Naive B cell (primary cell): ENCODE data around the gene CDC25B. TPM values are rescaled to one million over a fixed set of nuclear protein-coding genes. Genes with fewer than 3 reads are reported as not detected.

Experiments
- ATAC-seq, 2 donors: fragments of 150-1000 bp; cut with Tn5 transposase; 2 replicates each; pipeline ENCODE4 v1.10.0; 2021; ENCODE audit warnings: low read depth in 2 of 2, mild to moderate bottlenecking in 2 of 2, moderate library complexity in 2 of 2
- DNase-seq: peaks from one replicate; pipeline ENCODE4 v3.0.0; 2022
- H3K27ac Mint-ChIP-seq, 6 donors: one replicate each; pipeline ENCODE4 v1.8.0; 2020 to 2022; ENCODE audit warnings: mild to moderate bottlenecking in 6 of 6, mixed read lengths in 6 of 6, moderate library complexity in 5 of 6, inconsistent platforms in 2 of 6
- H3K27me3 Mint-ChIP-seq, 3 donors: one replicate each; pipeline ENCODE4 v1.8.0; 2021 to 2022; ENCODE audit warnings: mixed read lengths in 3 of 3, mild to moderate bottlenecking in 1 of 3
- H3K36me3 Mint-ChIP-seq, 2 donors: one replicate each; pipeline ENCODE4 v1.8.0; 2020 to 2022; ENCODE audit warnings: mixed read lengths in 2 of 2, inconsistent platforms in 1 of 2, mild to moderate bottlenecking in 1 of 2
- H3K4me1 Mint-ChIP-seq, 3 donors: one replicate each; pipeline ENCODE4 v1.8.0; 2020 to 2022; ENCODE audit warnings: mixed read lengths in 3 of 3, inconsistent platforms in 1 of 3, mild to moderate bottlenecking in 1 of 3, moderate library complexity in 1 of 3
- H3K4me3 Mint-ChIP-seq, 8 donors: one replicate each; pipeline ENCODE4 v1.8.0; 2020 to 2022; ENCODE audit warnings: mild to moderate bottlenecking in 8 of 8, mixed read lengths in 8 of 8, moderate library complexity in 8 of 8, inconsistent platforms in 2 of 8
- H3K9me3 Mint-ChIP-seq, 7 donors: one replicate each; pipeline ENCODE4 v1.8.0; 2020 to 2022; ENCODE audit warnings: mixed read lengths in 7 of 7, mild to moderate bottlenecking in 5 of 7, inconsistent platforms in 2 of 7, moderate library complexity in 1 of 7
- polyA plus RNA-seq, 6 donors: library from polyadenylated mRNA; unstranded; fragments of 300-500 nt; fragmentation: Illumina TruSeq; gene quantifications; one replicate each; pipeline ENCODE4 v1.2.3, GENCODE V29; 2021; ENCODE audit warnings: low read depth in 6 of 6

The CDC25B gene
- polyA plus RNA-seq, 6 donors from 2014 or later = 13.0 to 22.1 (median 19.5) TPM

GRCh38 chr20:3767427-3768341, 28.4 kb upstream of the CDC25B start, which contains the start of gene ADISSP:
ADISSP (minus strand) TSS chr20:3767753; CDS start chr20:3760100, 7,653 bp downstream.
- Mint-ChIP-seq H3K27ac (peak within 1 kb of the TSS; percentile 94 to 99 (median 96)), H3K27me3 (no peaks in the 10 kb centered on the region), H3K9me3 (no peaks in the 10 kb centered on the region), H3K4me1 (peaks cover 21 to 41% (median 37%) of the 10 kb centered on the region in 3 donors), H3K4me3 (peak within 1 kb of the TSS; percentile 87 to 96 (median 94)), H3K36me3 (no peaks in the 10 kb centered on the region)
- ATAC-seq (peak; percentile 82 to 85), DNase-seq (peak; percentile 96)

GRCh38 chr20:3768342-3769130, 27.6 kb upstream of the CDC25B start:
- H3K27ac Mint-ChIP-seq = peak overlapping the region; percentile 94 to 99 (median 96)
- peak; percentile 65 for ATAC-seq
- H3K9me3 Mint-ChIP-seq = no peaks in the 10 kb centered on the region
- H3K36me3 Mint-ChIP-seq = no peaks in the 10 kb centered on the region
- peak overlapping the region; percentile 87 to 96 (median 94) for H3K4me3 Mint-ChIP-seq
- DNase-seq = peak; percentile 86
- H3K4me1 Mint-ChIP-seq = peaks cover 21 to 41% (median 37%) of the 10 kb centered on the region in 3 donors
- H3K27me3 Mint-ChIP-seq = no peaks in the 10 kb centered on the region

GRCh38 chr20:3771552-3772058, 24.5 kb upstream of the CDC25B start:
- DNase-seq = no peak
- no peak for ATAC-seq
- peak overlapping the region in 2 of 8 donors; percentile 53 to 65 for H3K4me3 Mint-ChIP-seq
- H3K27me3 Mint-ChIP-seq = no peaks in the 10 kb centered on the region
- H3K4me1 Mint-ChIP-seq = peaks cover 14 to 15% (median 15%) of the 10 kb centered on the region in 3 donors
- H3K27ac Mint-ChIP-seq = peak overlapping the region in 2 of 6 donors; percentile 60 to 81
- H3K36me3 Mint-ChIP-seq = no peaks in the 10 kb centered on the region
- H3K9me3 Mint-ChIP-seq = no peaks in the 10 kb centered on the region

GRCh38 chr20:3775457-3776108, 20.5 kb upstream of the CDC25B start:
- ATAC-seq (no peak), DNase-seq (no peak)
- H3K27ac Mint-ChIP-seq = peak overlapping the region in 1 of 6 donors; percentile 24
- H3K36me3 Mint-ChIP-seq = no peaks in the 10 kb centered on the region
- H3K4me1 Mint-ChIP-seq = peaks cover 24 to 34% (median 24%) of the 10 kb centered on the region in 3 donors
- H3K27me3 Mint-ChIP-seq = peaks cover 0 to 8% (median 7%) of the 10 kb centered on the region in 3 donors
- peak overlapping the region in 4 of 8 donors; percentile 4 to 62 (median 30) for H3K4me3 Mint-ChIP-seq
- no peaks in the 10 kb centered on the region for H3K9me3 Mint-ChIP-seq

- H3K4me1 Mint-ChIP-seq = peaks cover 38 to 52% (median 39%) of the 10 kb centered on the region in 3 donors
- ATAC-seq (peak; percentile 71 to 75), DNase-seq (peak; percentile 34)
- no peaks in the 10 kb centered on the region for H3K36me3 Mint-ChIP-seq
- no peaks in the 10 kb centered on the region for H3K9me3 Mint-ChIP-seq
- peak overlapping the region in 3 of 6 donors; percentile 29 to 56 (median 53) for H3K27ac Mint-ChIP-seq
- H3K4me3 Mint-ChIP-seq = peak overlapping the region; percentile 83 to 94 (median 89)
- peaks cover 0 to 8% (median 7%) of the 10 kb centered on the region in 3 donors for H3K27me3 Mint-ChIP-seq
These were observed 18.8 kb upstream of the CDC25B start for GRCh38 chr20:3777381-3777715.

- Mint-ChIP-seq H3K9me3 (no peaks in the 10 kb centered on the region), H3K4me1 (peaks cover 38 to 52% (median 43%) of the 10 kb centered on the region in 3 donors), H3K4me3 (peak overlapping the region; percentile 83 to 94 (median 89)), H3K36me3 (no peaks in the 10 kb centered on the region), H3K27me3 (peaks cover 0 to 8% (median 7%) of the 10 kb centered on the region in 3 donors), H3K27ac (peak overlapping the region in 3 of 6 donors; percentile 38 to 56 (median 53))
- DNase-seq = peak; percentile 38
- peak; percentile 69 to 70 for ATAC-seq
These were observed 18.1 kb upstream of the CDC25B start for GRCh38 chr20:3777716-3778629.

GRCh38 chr20:3778976-3779375, 17.1 kb upstream of the CDC25B start:
- ATAC-seq (no peak), DNase-seq (no peak)
- H3K27me3 Mint-ChIP-seq = peaks cover 0 to 8% (median 7%) of the 10 kb centered on the region in 3 donors
- no peaks in the 10 kb centered on the region for H3K36me3 Mint-ChIP-seq
- H3K4me1 Mint-ChIP-seq = peaks cover 43 to 60% (median 50%) of the 10 kb centered on the region in 3 donors
- peak overlapping the region in 1 of 6 donors; percentile 60 for H3K27ac Mint-ChIP-seq
- no peaks in the 10 kb centered on the region for H3K9me3 Mint-ChIP-seq
- peak overlapping the region in 7 of 8 donors; percentile 36 to 93 (median 86) for H3K4me3 Mint-ChIP-seq

GRCh38 chr20:3781153-3781910, 14.8 kb upstream of the CDC25B start, which contains the start of gene SPEF1:
SPEF1 (minus strand) TSS chr20:3781448; CDS start chr20:3781287, 161 bp downstream.
- Mint-ChIP-seq H3K27me3 (peaks cover 0 to 8% (median 7%) of the 10 kb centered on the region in 3 donors), H3K9me3 (no peaks in the 10 kb centered on the region), H3K4me3 (peak within 1 kb of the TSS; percentile 57 to 87 (median 72)), H3K4me1 (peaks cover 51 to 70% (median 61%) of the 10 kb centered on the region in 3 donors), H3K27ac (peak within 1 kb of the TSS; percentile 21 to 74 (median 52)), H3K36me3 (no peaks in the 10 kb centered on the region)
- peak; percentile 32 to 45 for ATAC-seq
- DNase-seq = peak; percentile 47

- Mint-ChIP-seq H3K9me3 (no peaks in the 10 kb centered on the region), H3K4me3 (peak overlapping the region in 3 of 8 donors; percentile 19 to 55 (median 35)), H3K27ac (peak overlapping the region in 3 of 6 donors; percentile 21 to 51 (median 44)), H3K4me1 (peaks cover 45 to 64% (median 60%) of the 10 kb centered on the region in 3 donors), H3K27me3 (peaks cover 0 to 8% (median 7%) of the 10 kb centered on the region in 3 donors), H3K36me3 (no peaks in the 10 kb centered on the region)
- DNase-seq (no peak), ATAC-seq (no peak)
These were observed 13.5 kb upstream of the CDC25B start for GRCh38 chr20:3782597-3782996.

GRCh38 chr20:3783068-3783489, 13.0 kb upstream of the CDC25B start:
- no peaks in the 10 kb centered on the region for H3K9me3 Mint-ChIP-seq
- H3K36me3 Mint-ChIP-seq = no peaks in the 10 kb centered on the region
- peak overlapping the region in 4 of 8 donors; percentile 47 to 74 (median 59) for H3K4me3 Mint-ChIP-seq
- no peak for ATAC-seq
- H3K27me3 Mint-ChIP-seq = peaks cover 0 to 8% (median 7%) of the 10 kb centered on the region in 3 donors
- peaks cover 45 to 65% (median 64%) of the 10 kb centered on the region in 3 donors for H3K4me1 Mint-ChIP-seq
- no peak for DNase-seq
- H3K27ac Mint-ChIP-seq = peak overlapping the region in 1 of 6 donors; percentile 19
